GM12878 (cell line): Measurements from ENCODE around the gene BCL11A. TPM values are rescaled to one million over a fixed set of nuclear protein-coding genes. Genes with fewer than 3 reads are reported as not detected.

Source experiments
- ATAC-seq: fragments of 200-7000 bp; cut with Tn5 transposase; 3 replicates; pipeline ENCODE4 v1.9.1; 2020; ENCODE audit warnings: mild to moderate bottlenecking, moderate library complexity
- BruUV-seq: library from RNA; stranded (reverse); fragments of 400-500 nt; replicated peaks from 2 replicates; lab custom pipeline; 2021; lab: Mats Ljungman, UMichigan
- CTCF ChIA-PET: fragments of 300-600 bp; sonication (Branson Sonifier 250); formaldehyde crosslinking; extraction: SDS; loops from one replicate; lab custom pipeline; 2021; ENCODE audit warnings: inconsistent platforms; lab: Yijun Ruan, JAX
- POLR2A ChIA-PET: fragments of 350-600 bp; formaldehyde crosslinking; extraction: SDS; loops from one replicate; lab custom pipeline; 2021; ENCODE audit warnings: inconsistent platforms; lab: Charles Lee
- RAD21 ChIA-PET: fragments of 300-600 bp; sonication (Branson Sonifier 250); formaldehyde crosslinking; loops from one replicate; lab custom pipeline; 2023; ENCODE audit warnings: antibody characterized with exemption; ENCODE audit not compliant: unreplicated experiment; lab: Charles Lee
- SMC1A ChIA-PET: fragments of 300-600 bp; sonication (Branson Sonifier 250); formaldehyde crosslinking; loops from one replicate; lab custom pipeline; 2023; ENCODE audit not compliant: unreplicated experiment, uncharacterized antibody; lab: Charles Lee
- DNase-seq: peaks from one replicate; pipeline ENCODE4 v3.0.0-alpha.2; 2011; ENCODE audit warnings: low read depth, low spot score
- FAIRE-seq: peaks from 3 replicates; lab custom pipeline; 2011; peaks lifted over from hg19 to GRCh38; lab: Jason Lieb, UNC
- H2AFZ ChIP-seq: 2 replicates; pipeline ENCODE4 v1.6.0; 2011; ENCODE audit warnings: low read depth, low read length, control low read depth; ENCODE audit not compliant: control insufficient read depth
- H3K27ac ChIP-seq: 2 replicates; pipeline ENCODE4 v1.5.1; 2011; ENCODE audit warnings: control low read depth; ENCODE audit not compliant: control insufficient read depth, insufficient read depth
- H3K27me3 ChIP-seq, 2 experiments: replicated peaks in 1 of 2; 2 replicates each; pipeline versions ENCODE4 v1.6.0 to v1.6.1; 2011; ENCODE audit warnings: low read length in 1 of 2; ENCODE audit not compliant: control insufficient read depth in 2 of 2, insufficient read depth in 2 of 2
- H3K36me3 ChIP-seq, 2 experiments: 2 replicates each; pipeline ENCODE4 v1.5.1; 2011; ENCODE audit warnings: low read length in 1 of 2; ENCODE audit not compliant: control insufficient read depth in 2 of 2, insufficient read depth in 2 of 2
- H3K4me1 ChIP-seq: 2 replicates; pipeline ENCODE4 v1.6.1; 2011; ENCODE audit warnings: mild to moderate bottlenecking, low read length, moderate library complexity, mixed read lengths; ENCODE audit not compliant: control insufficient read depth, insufficient read depth
- H3K4me2 ChIP-seq: 2 replicates; pipeline ENCODE4 v1.6.0; 2011; ENCODE audit warnings: control low read depth; ENCODE audit not compliant: control insufficient read depth, insufficient read depth
- H3K4me3 ChIP-seq: fragments of 200-600 bp; sonication (generic); 2 replicates; pipeline ENCODE4 v1.5.1; 2016
- H3K79me2 ChIP-seq: 2 replicates; pipeline ENCODE4 v1.6.0; 2011; ENCODE audit warnings: low read length; ENCODE audit not compliant: control insufficient read depth, insufficient read depth
- H3K9ac ChIP-seq: 2 replicates; pipeline ENCODE4 v1.8.0; 2011; ENCODE audit warnings: low read length, control low read depth, mixed read lengths; ENCODE audit not compliant: control insufficient read depth, insufficient read depth
- H3K9me3 ChIP-seq: replicated peaks from 3 replicates; pipeline ENCODE4 v1.5.1; 2011; ENCODE audit warnings: mild to moderate bottlenecking, low read length; ENCODE audit not compliant: control insufficient read depth, insufficient read depth
- H4K20me1 ChIP-seq: 2 replicates; pipeline ENCODE4 v1.6.0; 2011; ENCODE audit not compliant: control insufficient read depth, insufficient read depth
- CHD4 ChIP-seq: fragments of 200-600 bp; sonication (generic); IDR thresholded peaks from 2 replicates; pipeline ENCODE4 v1.6.1; 2016; ENCODE audit warnings: mild to moderate bottlenecking
- IKZF2 ChIP-seq, 2 experiments: fragments of 450-650 bp; IDR thresholded peaks; 2 replicates each; pipeline ENCODE4 v1.6.1; 2017; ENCODE audit warnings: mild to moderate bottlenecking in 2 of 2, moderate library complexity in 2 of 2
- KLF5 ChIP-seq: fragments of 450-650 bp; IDR thresholded peaks from 2 replicates; pipeline ENCODE4 v1.6.1; 2014; ENCODE audit warnings: mild to moderate bottlenecking; ENCODE audit not compliant: partially characterized antibody
- MTA3 ChIP-seq: IDR thresholded peaks from 2 replicates; pipeline ENCODE4 v1.6.1; 2012; ENCODE audit warnings: low read length, inconsistent platforms, borderline replicate concordance
- MXI1 ChIP-seq: fragments of 150-350 bp; IDR thresholded peaks from 2 replicates; pipeline ENCODE4 v1.6.1; 2011; ENCODE audit warnings: low read depth, mild to moderate bottlenecking, inconsistent platforms, low read length, improper control_type of control experiment
- NR2C2 ChIP-seq: IDR thresholded peaks from 2 replicates; pipeline ENCODE4 v1.6.1; 2011; ENCODE audit warnings: borderline replicate concordance, low read depth; ENCODE audit not compliant: control insufficient read depth, insufficient read length
- NR2F1 ChIP-seq: fragments of 450-650 bp; conservative IDR thresholded peaks from 2 replicates; pipeline ENCODE4 v1.6.1; 2017; ENCODE audit warnings: mild to moderate bottlenecking
- RELA ChIP-seq: fragments of 450-650 bp; IDR thresholded peaks from 2 replicates; pipeline ENCODE4 v1.8.0; 2014; ENCODE audit warnings: borderline replicate concordance; ENCODE audit not compliant: partially characterized antibody
- SPI1 ChIP-seq: IDR thresholded peaks from 2 replicates; pipeline ENCODE4 v1.6.1; 2011; ENCODE audit warnings: low read depth, mild to moderate bottlenecking, low read length, moderate library complexity, borderline replicate concordance; ENCODE audit not compliant: insufficient read depth
- SRF ChIP-seq, 2 experiments: IDR thresholded peaks; 2 replicates each; pipeline ENCODE4 v1.6.1; 2011; ENCODE audit warnings: low read depth in 2 of 2, low read length in 2 of 2, mild to moderate bottlenecking in 1 of 2, moderate library complexity in 1 of 2
- ZNF24 ChIP-seq: fragments of 450-650 bp; IDR thresholded peaks from 2 replicates; pipeline ENCODE4 v1.6.1; 2017; ENCODE audit warnings: antibody characterized with exemption, mild to moderate bottlenecking
- WGBS: methylation state at CpG from one replicate; pipeline ENCODE4 v1.1.6; 2016; ENCODE audit warnings: low lambda C conversion rate; ENCODE audit not compliant: insufficient replicate concordance, insufficient coverage; ENCODE audit errors: missing lambda C conversion rate; 5-methylcytosine and 5-hydroxymethylcytosine counted together
- in situ Hi-C: fragments of 300-500 bp; cut with MboI; formaldehyde crosslinking; loops from 9 replicates; pipeline ENCODE4 v1.14.3; 2018; ENCODE audit warnings: mixed read lengths
- intact Hi-C: fragments of 100-400 bp; cut with micrococcal nuclease; formaldehyde crosslinking; loops from one replicate; pipeline ENCODE4 v1.14.2; 2022; ENCODE audit not compliant: unreplicated experiment
- polyA plus RNA-seq, 11 experiments: library from polyadenylated mRNA; depleted of rRNA in 4 of 11; unstranded in 6 of 11; stranded (reverse) in 5 of 11; fragments of >200 nt; fragmentation: Nextera tagmentation in 4 of 11; fragmentation: Illumina TruSeq in 1 of 11; extraction: Ambion mirVana in 4 of 11; extraction: Trizol in 1 of 11; gene quantifications; 1 replicate in 1 of 11; 2 replicates in 10 of 11; pipeline versions ENCODE4 v1.2.1 to v1.2.3, GENCODE V29; 2011 to 2016; ENCODE audit warnings: inconsistent platforms in 2 of 11, missing spikeins in 2 of 11, low read depth in 1 of 11
- total RNA-seq, 4 experiments: library from RNA; depleted of rRNA in 3 of 4; stranded (reverse); fragments of >200 nt in 3 of 4; fragmentation: Illumina TruSeq in 1 of 4; extraction: Trizol in 1 of 4; gene quantifications; 2 replicates each; pipeline versions ENCODE4 v1.2.1 to v1.2.3, GENCODE V29; 2013 to 2021
- TF ChIP-seq, protein P1 (sequence below): fragments of 450-650 bp; IDR thresholded peaks from 2 replicates; pipeline ENCODE4 v1.6.1; 2014; ENCODE audit warnings: mild to moderate bottlenecking
- TF ChIP-seq, protein P2 (sequence below): IDR thresholded peaks from 2 replicates; pipeline ENCODE4 v1.6.1; 2012; ENCODE audit warnings: mild to moderate bottlenecking, low read depth, low read length
- TF ChIP-seq, protein P3 (sequence below): fragments of 450-650 bp; conservative IDR thresholded peaks from 2 replicates; pipeline ENCODE4 v1.6.1; 2017; ENCODE audit warnings: mild to moderate bottlenecking, moderate library complexity

BCL11A gene
- total and polyA plus RNA-seq, 10 of the 15 experiments (the other 5 are each of a cell fraction or from before 2014, with no cell fraction given), result 7.5 to 26.6 (median 11.1) TPM; not detected in 1

DNA sequence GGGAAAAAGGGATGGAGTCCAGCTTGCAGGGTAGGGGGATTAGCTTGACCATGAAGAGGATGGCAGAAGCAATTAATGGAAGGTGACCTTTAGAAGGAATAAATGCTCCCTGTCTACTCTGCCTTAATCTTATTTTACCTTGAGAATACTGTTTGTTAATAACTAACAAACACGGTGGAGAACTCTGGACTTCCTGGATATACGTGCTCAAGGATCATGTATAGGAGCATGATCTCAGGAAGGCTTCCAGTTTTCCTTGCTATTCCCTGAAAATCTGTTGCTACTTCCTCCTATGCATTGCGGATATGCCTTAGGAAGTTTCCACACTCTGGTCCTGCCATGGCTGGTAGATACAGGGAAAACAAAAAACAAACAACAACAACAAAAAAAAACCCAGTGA, 44.8 kb upstream of the BCL11A start (continued):
- TF ChIP-seq MTA3, result no peak
- TF ChIP-seq, protein P1, sequence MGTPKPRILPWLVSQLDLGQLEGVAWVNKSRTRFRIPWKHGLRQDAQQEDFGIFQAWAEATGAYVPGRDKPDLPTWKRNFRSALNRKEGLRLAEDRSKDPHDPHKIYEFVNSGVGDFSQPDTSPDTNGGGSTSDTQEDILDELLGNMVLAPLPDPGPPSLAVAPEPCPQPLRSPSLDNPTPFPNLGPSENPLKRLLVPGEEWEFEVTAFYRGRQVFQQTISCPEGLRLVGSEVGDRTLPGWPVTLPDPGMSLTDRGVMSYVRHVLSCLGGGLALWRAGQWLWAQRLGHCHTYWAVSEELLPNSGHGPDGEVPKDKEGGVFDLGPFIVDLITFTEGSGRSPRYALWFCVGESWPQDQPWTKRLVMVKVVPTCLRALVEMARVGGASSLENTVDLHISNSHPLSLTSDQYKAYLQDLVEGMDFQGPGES, result no peak
- TF ChIP-seq CHD4, result no peak
- no peak for TF ChIP-seq NR2C2
- no peak for TF ChIP-seq SPI1
- TF ChIP-seq KLF5, result no peak
- no peak for TF ChIP-seq NR2F1
- TF ChIP-seq ZNF24, result no peak

DNA sequence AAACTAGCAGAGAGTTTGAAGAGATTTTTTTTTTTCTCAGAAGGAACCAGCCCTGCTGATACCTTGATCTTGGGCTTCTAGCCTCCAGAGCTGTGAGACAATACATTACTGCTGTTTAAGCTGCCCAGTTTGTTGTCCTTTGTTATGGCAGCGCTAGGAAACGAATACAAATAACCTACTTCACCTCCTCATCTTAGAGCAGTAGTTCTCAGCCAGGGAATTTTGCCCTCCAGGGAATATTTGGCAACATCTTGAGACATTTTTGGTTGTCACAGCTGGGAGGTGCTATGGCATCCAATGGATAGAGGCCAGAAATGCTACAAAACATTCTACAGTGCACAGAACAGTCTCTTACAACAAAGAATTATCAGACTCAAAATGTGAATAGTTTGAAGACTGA, 43.9 kb upstream of the BCL11A start:
- no peak overlapping the region for H3K4me2 ChIP-seq
- POLR2A ChIA-PET, result no interaction called here
- no peaks in the 10 kb centered on the region for H3K79me2 ChIP-seq
- no peak overlapping the region for H3K4me3 ChIP-seq
- no peaks in the 10 kb centered on the region; a peak in 1 of 4 replicates for H3K27me3 ChIP-seq
- BruUV-seq, result no TSS peak
- no peaks in the 10 kb centered on the region for H3K4me1 ChIP-seq
- no peaks in the 10 kb centered on the region; the same call in 2 of the 3 replicates for H3K9me3 ChIP-seq
- no peak overlapping the region for H3K27ac ChIP-seq
- no peak for FAIRE-seq
- intact Hi-C loops (no loop called here), in situ Hi-C loops (loop anchor here (25.0 kb wide), 1 partner anchor 1835 kb away; no protein-coding TSS in a partner anchor)
- no peak for ATAC-seq
- no peaks in the 10 kb centered on the region for H3K36me3 ChIP-seq
- RAD21 ChIA-PET, result no interaction called here
- H2AFZ ChIP-seq, result no peak overlapping the region
- WGBS, result 4% methylated on average over 2 of the region's 2 CpGs
- CTCF ChIA-PET, result interaction anchor here (1.0 kb wide), 1 partner anchor 9 kb away, joined by 4 read pairs; no protein-coding TSS in a partner anchor
- H4K20me1 ChIP-seq, result no peaks in the 10 kb centered on the region
- SMC1A ChIA-PET, result interaction anchor here (0.7 kb wide), 2 partner anchors 11 to 36 kb away, joined by 3 read pairs; no protein-coding TSS in a partner anchor
- H3K9ac ChIP-seq, result no peak overlapping the region
- no peak for DNase-seq
- TF ChIP-seq RELA (no peak), SRF (IDR thresholded peaks at IDR 0.05; ENCODE audit: low read depth in 2 of 2, low read length in 2 of 2) (no peak), IKZF2 (IDR thresholded peaks at IDR 0.05) (no peak), MXI1 (no peak)
- TF ChIP-seq, protein P2, sequence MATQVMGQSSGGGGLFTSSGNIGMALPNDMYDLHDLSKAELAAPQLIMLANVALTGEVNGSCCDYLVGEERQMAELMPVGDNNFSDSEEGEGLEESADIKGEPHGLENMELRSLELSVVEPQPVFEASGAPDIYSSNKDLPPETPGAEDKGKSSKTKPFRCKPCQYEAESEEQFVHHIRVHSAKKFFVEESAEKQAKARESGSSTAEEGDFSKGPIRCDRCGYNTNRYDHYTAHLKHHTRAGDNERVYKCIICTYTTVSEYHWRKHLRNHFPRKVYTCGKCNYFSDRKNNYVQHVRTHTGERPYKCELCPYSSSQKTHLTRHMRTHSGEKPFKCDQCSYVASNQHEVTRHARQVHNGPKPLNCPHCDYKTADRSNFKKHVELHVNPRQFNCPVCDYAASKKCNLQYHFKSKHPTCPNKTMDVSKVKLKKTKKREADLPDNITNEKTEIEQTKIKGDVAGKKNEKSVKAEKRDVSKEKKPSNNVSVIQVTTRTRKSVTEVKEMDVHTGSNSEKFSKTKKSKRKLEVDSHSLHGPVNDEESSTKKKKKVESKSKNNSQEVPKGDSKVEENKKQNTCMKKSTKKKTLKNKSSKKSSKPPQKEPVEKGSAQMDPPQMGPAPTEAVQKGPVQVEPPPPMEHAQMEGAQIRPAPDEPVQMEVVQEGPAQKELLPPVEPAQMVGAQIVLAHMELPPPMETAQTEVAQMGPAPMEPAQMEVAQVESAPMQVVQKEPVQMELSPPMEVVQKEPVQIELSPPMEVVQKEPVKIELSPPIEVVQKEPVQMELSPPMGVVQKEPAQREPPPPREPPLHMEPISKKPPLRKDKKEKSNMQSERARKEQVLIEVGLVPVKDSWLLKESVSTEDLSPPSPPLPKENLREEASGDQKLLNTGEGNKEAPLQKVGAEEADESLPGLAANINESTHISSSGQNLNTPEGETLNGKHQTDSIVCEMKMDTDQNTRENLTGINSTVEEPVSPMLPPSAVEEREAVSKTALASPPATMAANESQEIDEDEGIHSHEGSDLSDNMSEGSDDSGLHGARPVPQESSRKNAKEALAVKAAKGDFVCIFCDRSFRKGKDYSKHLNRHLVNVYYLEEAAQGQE, result no peak
- TF ChIP-seq, protein P3, sequence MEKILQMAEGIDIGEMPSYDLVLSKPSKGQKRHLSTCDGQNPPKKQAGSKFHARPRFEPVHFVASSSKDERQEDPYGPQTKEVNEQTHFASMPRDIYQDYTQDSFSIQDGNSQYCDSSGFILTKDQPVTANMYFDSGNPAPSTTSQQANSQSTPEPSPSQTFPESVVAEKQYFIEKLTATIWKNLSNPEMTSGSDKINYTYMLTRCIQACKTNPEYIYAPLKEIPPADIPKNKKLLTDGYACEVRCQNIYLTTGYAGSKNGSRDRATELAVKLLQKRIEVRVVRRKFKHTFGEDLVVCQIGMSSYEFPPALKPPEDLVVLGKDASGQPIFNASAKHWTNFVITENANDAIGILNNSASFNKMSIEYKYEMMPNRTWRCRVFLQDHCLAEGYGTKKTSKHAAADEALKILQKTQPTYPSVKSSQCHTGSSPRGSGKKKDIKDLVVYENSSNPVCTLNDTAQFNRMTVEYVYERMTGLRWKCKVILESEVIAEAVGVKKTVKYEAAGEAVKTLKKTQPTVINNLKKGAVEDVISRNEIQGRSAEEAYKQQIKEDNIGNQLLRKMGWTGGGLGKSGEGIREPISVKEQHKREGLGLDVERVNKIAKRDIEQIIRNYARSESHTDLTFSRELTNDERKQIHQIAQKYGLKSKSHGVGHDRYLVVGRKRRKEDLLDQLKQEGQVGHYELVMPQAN, result no peak
